AG04449 (cell line): ENCODE data around the gene WDFY1.

Experiments used
- CTCF ChIA-PET: fragments of 350-600 bp; formaldehyde crosslinking; extraction: SDS; loops from one replicate; lab custom pipeline; 2021; ENCODE audit warnings: antibody characterized with exemption; lab: Yijun Ruan, JAX
- POLR2A ChIA-PET: fragments of 400-600, 350-600 bp; formaldehyde crosslinking; extraction: SDS; loops from one replicate; lab custom pipeline; 2020; ENCODE audit warnings: antibody characterized with exemption, inconsistent platforms; lab: Yijun Ruan, JAX
- DNase-seq: peaks from one replicate; pipeline ENCODE4 v3.0.0-alpha.2; 2010; ENCODE audit warnings: low read depth, low spot score
- H3K4me3 ChIP-seq: 2 replicates; pipeline ENCODE4 v1.5.1; 2011; ENCODE audit warnings: low read depth, mild to moderate bottlenecking, control low read depth, low read length
- CTCF ChIP-seq: IDR thresholded peaks from one replicate; pipeline ENCODE4 v1.5.1; 2011; ENCODE audit warnings: mild to moderate bottlenecking, moderate library complexity, low read length, control low read depth, inconsistent platforms; ENCODE audit not compliant: insufficient read depth; ENCODE audit errors: missing control alignments

Gene WDFY1

GRCh38 chr2:223900531-223900930 lies 44.6 kb downstream of the WDFY1 start:
- H3K4me3 ChIP-seq = no peak overlapping the region
- CTCF ChIA-PET = no interaction called here

GRCh38 chr2:223900066-223900465 lies 45.1 kb downstream of the WDFY1 start:
- CTCF ChIA-PET = no interaction called here
- no peak overlapping the region for H3K4me3 ChIP-seq
- POLR2A ChIA-PET = no interaction called here
- no peak for DNase-seq
- no peak for TF ChIP-seq CTCF

More at GRCh38 chr2:223900531-223900930, 44.6 kb downstream of the WDFY1 start:
- TF ChIP-seq CTCF = no peak
- POLR2A ChIA-PET = no interaction called here
- no peak for DNase-seq

GRCh38 chr2:223897669-223898330 lies 47.3 kb downstream of the WDFY1 start:
- ChIA-PET POLR2A (no interaction called here), CTCF (interaction anchor here (1.5 to 2.3 kb wide), 2 partner anchors 10 to 386 kb away, joined by 4 to 7 read pairs; no protein-coding TSS in a partner anchor)
- DNase-seq = no peak
- no peak for TF ChIP-seq CTCF
- H3K4me3 ChIP-seq = no peak overlapping the region

DNA sequence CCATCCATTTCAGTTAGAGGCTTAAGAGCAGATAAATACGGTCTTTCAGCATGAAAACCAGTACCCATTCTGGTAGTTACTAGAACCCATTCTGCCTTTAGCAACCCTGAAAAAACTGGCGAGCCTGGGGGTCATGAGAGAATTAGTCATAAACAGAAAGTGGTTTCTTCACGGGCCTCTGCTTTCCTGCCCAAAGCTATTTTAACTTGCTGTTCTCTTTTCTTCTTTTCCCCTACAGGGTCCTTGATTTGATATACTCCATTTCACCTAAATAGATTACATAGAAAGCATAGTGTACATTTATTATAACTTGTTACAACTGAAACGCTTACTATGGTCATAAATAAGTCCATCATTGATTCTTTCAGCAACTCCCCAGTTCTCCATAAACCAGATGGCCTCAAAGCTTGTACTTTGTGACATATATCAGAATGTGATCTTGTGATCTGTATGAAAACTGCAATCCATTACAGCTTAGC lies 48.3 kb downstream of the WDFY1 start:
- TF ChIP-seq CTCF = no peak
- H3K4me3 ChIP-seq = no peak overlapping the region
- DNase-seq = no peak
- ChIA-PET CTCF (interaction anchor here (1.5 to 2.3 kb wide), 2 partner anchors 11 to 386 kb away, joined by 4 to 7 read pairs; no protein-coding TSS in a partner anchor), POLR2A (no interaction called here)

DNA sequence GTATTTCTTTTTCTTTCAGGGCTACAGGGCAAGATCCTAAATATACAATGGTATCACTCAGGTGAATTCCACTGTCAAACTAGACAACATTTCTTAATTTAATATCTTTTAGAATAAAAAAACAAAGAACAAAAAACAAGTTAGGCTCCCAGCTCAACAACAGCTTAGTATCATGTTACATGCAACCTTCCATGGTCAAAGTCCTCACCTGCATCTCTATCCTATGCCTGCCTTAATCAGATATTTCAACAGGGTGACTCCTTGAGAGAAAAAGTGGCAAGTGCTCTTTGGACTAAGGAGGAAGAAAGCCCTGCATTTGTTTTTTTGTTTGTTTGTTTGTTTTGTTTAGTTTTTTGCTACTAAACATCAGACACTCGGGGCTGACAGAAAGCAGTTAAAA lies 50.2 kb downstream of the WDFY1 start:
- TF ChIP-seq CTCF = no peak
- POLR2A ChIA-PET = no interaction called here
- no peak for DNase-seq
- no peak overlapping the region for H3K4me3 ChIP-seq
- CTCF ChIA-PET = no interaction called here

- ChIA-PET POLR2A (no interaction called here), CTCF (no interaction called here)
- no peak for DNase-seq
- no peak overlapping the region for H3K4me3 ChIP-seq
- no peak for TF ChIP-seq CTCF
Measured at GRCh38 chr2:223894009-223894408, 51.1 kb downstream of the WDFY1 start.
